GM19452 (cell line): Measurements from ENCODE around the gene CNTNAP2.

Source experiments
- ATAC-seq: cut with Tn5 transposase; IDR thresholded peaks from one replicate; pipeline ENCODE4 v1.9.1; 2021; ENCODE audit not compliant: unreplicated experiment

The CNTNAP2 gene

GRCh38 chr7:147432079-147432478 is 1315.5 kb downstream of the CNTNAP2 start:
- ATAC-seq: no peak

GRCh38 chr7:147432576-147432975 is 1316.0 kb downstream of the CNTNAP2 start:
- ATAC-seq: no peak

- ATAC-seq: no peak
These were observed 1320.1 kb downstream of the CNTNAP2 start for GRCh38 chr7:147436718-147437117.

- ATAC-seq: no peak
These were observed 1321.6 kb downstream of the CNTNAP2 start for GRCh38 chr7:147438216-147438615.

GRCh38 chr7:147443942-147444341 is 1327.3 kb downstream of the CNTNAP2 start:
- ATAC-seq: no peak

- no peak for ATAC-seq
These were observed 1336.2 kb downstream of the CNTNAP2 start for GRCh38 chr7:147452816-147453215.

- ATAC-seq: no peak
These were observed 1348.6 kb downstream of the CNTNAP2 start for GRCh38 chr7:147465223-147465622.

- ATAC-seq: no peak
These were observed 1356.0 kb downstream of the CNTNAP2 start for GRCh38 chr7:147472556-147472955.

- ATAC-seq: no peak
These were observed 1358.3 kb downstream of the CNTNAP2 start for GRCh38 chr7:147474862-147475261.

GRCh38 chr7:147477526-147477925 is 1360.9 kb downstream of the CNTNAP2 start:
- no peak for ATAC-seq

GRCh38 chr7:147478796-147479195 is 1362.2 kb downstream of the CNTNAP2 start:
- no peak for ATAC-seq

GRCh38 chr7:147483634-147484292 is 1367.2 kb downstream of the CNTNAP2 start:
- no peak for ATAC-seq

- no peak for ATAC-seq
These were observed 1369.1 kb downstream of the CNTNAP2 start for GRCh38 chr7:147485660-147486210.

- no peak for ATAC-seq
These were observed 1376.0 kb downstream of the CNTNAP2 start for GRCh38 chr7:147492606-147493005.

GRCh38 chr7:147496209-147496608 is 1379.6 kb downstream of the CNTNAP2 start:
- no peak for ATAC-seq

- ATAC-seq: no peak
These were observed 1380.6 kb downstream of the CNTNAP2 start for GRCh38 chr7:147497246-147497645.

GRCh38 chr7:147498081-147498480 is 1381.5 kb downstream of the CNTNAP2 start:
- no peak for ATAC-seq

GRCh38 chr7:147509035-147509501 is 1392.5 kb downstream of the CNTNAP2 start:
- no peak for ATAC-seq

GRCh38 chr7:147509541-147510200 is 1393.1 kb downstream of the CNTNAP2 start:
- ATAC-seq: no peak

GRCh38 chr7:147510201-147510542 is 1393.6 kb downstream of the CNTNAP2 start:
- no peak for ATAC-seq

GRCh38 chr7:147510923-147511322 is 1394.3 kb downstream of the CNTNAP2 start:
- ATAC-seq: no peak

- no peak for ATAC-seq
These were observed 1396.8 kb downstream of the CNTNAP2 start for GRCh38 chr7:147513451-147513850.
